ENCODE measurements around the gene KCTD14. TPM values are rescaled to one million over a fixed set of nuclear protein-coding genes. Genes with fewer than 3 reads are reported as not detected.

Gene KCTD14
- polyA plus RNA-seq, 1 experiment, result 1.8 TPM

DNA sequence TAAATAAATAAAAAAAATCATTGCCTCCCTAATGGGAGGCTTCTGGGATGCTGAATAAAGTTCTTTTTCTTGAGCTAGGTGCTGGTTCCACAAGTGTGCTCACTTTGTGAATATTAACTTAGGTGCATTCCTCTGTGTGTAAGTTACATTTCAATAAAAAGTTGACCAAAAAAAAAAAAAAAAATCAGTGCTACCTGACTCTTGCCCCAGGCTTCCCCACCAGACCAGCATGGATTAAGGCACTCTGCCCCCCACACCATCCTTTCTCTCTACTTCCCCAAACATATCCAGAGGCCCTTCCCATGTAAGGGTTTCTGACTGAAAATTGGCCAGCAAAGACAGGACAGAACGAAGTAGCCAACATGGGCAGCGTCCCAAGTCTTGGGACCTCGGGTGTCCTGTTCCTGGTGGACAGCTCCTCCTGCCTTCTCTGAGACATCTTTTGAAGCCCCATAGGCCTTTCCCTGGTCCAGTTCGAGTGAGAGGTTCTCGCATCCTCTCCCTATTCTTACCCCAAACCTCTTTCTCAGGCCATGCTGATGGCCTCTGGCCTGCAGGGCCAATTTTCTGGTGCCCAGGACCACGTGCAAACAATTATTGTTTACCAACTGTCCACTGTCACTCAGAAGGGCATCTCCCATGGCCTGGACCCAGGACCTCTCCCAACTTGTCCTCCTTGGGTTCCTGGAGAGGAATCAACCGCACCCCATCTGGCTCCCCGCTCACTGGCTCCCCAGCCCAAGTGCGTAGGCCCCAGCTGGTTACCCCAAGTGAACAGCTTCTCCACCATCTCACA, 14.9 kb upstream of the KCTD14 start:
- TF ChIP-seq, protein P1, sequence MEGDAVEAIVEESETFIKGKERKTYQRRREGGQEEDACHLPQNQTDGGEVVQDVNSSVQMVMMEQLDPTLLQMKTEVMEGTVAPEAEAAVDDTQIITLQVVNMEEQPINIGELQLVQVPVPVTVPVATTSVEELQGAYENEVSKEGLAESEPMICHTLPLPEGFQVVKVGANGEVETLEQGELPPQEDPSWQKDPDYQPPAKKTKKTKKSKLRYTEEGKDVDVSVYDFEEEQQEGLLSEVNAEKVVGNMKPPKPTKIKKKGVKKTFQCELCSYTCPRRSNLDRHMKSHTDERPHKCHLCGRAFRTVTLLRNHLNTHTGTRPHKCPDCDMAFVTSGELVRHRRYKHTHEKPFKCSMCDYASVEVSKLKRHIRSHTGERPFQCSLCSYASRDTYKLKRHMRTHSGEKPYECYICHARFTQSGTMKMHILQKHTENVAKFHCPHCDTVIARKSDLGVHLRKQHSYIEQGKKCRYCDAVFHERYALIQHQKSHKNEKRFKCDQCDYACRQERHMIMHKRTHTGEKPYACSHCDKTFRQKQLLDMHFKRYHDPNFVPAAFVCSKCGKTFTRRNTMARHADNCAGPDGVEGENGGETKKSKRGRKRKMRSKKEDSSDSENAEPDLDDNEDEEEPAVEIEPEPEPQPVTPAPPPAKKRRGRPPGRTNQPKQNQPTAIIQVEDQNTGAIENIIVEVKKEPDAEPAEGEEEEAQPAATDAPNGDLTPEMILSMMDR (IDR thresholded peaks at IDR 0.05; ENCODE audit: insufficient read depth, low read depth, low read length), result no peak
- Histone ChIP-seq H3K36me3 (ENCODE audit: control insufficient read depth, insufficient read depth, low read length) (no peaks in the 10 kb centered on the region), H3K4me3 (ENCODE audit: low read depth, low read length) (no peak overlapping the region), H3K27me3 (ENCODE audit: control insufficient read depth, insufficient read depth, low read length) (no peaks in the 10 kb centered on the region)
- ChIA-PET POLR2A (interaction anchor here (0.7 kb wide), 1 partner anchor 40 kb away, joined by 10 read pairs; no protein-coding TSS in a partner anchor), CTCF (interaction anchor here (0.6 to 5.1 kb wide), 4 partner anchors 8 to 27 kb away, joined by 3 to 22 read pairs (median 4); no protein-coding TSS in a partner anchor)
- no peak for DNase-seq (ENCODE audit: low read depth)

DNA sequence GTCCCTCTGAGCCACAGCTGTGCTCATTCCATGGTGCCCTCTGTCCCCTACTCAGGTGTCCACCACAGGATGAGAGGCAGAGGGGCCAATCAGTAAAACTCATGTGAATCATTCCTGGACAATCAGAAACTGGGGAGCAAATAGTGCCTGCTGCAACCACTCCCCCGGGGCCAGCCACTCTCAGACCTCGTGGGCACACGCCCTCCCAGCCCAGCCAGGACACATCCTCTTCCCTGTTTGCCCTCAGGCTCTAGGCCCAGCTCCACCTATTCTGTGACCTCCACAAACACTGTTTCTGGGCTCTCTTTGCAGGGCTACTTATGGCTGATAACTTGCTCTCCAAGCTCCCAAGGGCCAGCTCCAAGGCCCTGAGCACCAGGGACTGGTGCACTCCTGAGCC, 14.0 kb upstream of the KCTD14 start:
- POLR2A ChIA-PET, result interaction anchor here (0.7 kb wide), 1 partner anchor 41 kb away, joined by 10 read pairs; no protein-coding TSS in a partner anchor
- no peak for DNase-seq (ENCODE audit: low read depth)

DNA sequence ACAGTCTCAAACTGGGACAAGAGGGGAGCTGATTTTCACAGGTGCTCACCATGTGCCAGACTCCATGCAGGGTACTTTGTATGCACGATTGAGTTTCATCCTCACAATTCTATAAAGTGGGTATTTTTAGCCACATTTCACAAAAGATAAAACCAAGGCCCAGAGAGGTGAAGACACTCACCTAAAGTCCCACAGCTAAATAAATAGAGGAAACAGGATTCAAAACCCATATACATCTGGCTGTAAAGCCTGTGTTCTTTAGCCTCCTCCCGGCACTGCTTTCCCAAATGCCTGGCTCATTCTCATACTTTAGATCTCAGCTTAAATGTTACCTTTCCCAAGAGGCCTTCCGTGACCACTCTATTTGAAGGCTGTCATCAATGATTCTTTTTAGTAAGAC, 13.2 kb upstream of the KCTD14 start:
- no peak for DNase-seq (ENCODE audit: low read depth)
- TF ChIP-seq, protein P1 (IDR thresholded peaks at IDR 0.05; ENCODE audit: insufficient read depth, low read depth, low read length), result no peak
- H3K36me3 ChIP-seq (ENCODE audit: control insufficient read depth, insufficient read depth, low read length), result no peaks in the 10 kb centered on the region
- CTCF ChIA-PET, result interaction anchor here (1.3 to 5.1 kb wide), 2 partner anchors 9 to 37 kb away, joined by 5 to 22 read pairs; no protein-coding TSS in a partner anchor
- POLR2A ChIA-PET, result no interaction called here
- H3K4me3 ChIP-seq (ENCODE audit: low read depth, low read length), result no peak overlapping the region
- no peaks in the 10 kb centered on the region for H3K27me3 ChIP-seq (ENCODE audit: control insufficient read depth, insufficient read depth, low read length)

More for the DNA sequence above, 14.0 kb upstream of the KCTD14 start:
- TF ChIP-seq, protein P1 (IDR thresholded peaks at IDR 0.05; ENCODE audit: insufficient read depth, low read depth, low read length), result no peak
- no peaks in the 10 kb centered on the region for H3K36me3 ChIP-seq (ENCODE audit: control insufficient read depth, insufficient read depth, low read length)
- no peak overlapping the region for H3K4me3 ChIP-seq (ENCODE audit: low read depth, low read length)
- CTCF ChIA-PET, result interaction anchor here (1.2 to 5.1 kb wide), 3 partner anchors 8 to 21 kb away, joined by 3 to 22 read pairs (median 4); no protein-coding TSS in a partner anchor
- no peaks in the 10 kb centered on the region for H3K27me3 ChIP-seq (ENCODE audit: control insufficient read depth, insufficient read depth, low read length)

DNA sequence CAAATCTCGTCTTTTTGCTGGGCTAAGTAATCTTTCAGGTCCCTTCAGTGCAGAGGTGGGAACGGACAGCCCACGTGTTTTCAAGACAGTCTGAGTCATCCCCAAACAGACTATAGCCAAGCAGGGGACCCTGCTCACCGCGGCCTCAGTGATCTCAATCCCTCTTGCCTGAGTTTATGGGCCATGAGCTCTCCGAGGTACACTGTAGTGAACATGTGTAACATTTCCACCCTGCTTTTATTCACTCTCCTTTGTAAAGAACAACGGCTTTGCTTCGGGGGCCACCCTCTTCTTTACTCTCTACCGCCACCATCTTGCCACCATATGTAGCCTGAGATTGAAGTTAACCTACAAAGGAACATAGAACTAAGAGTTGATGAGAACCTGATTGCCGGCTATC, 11.5 kb upstream of the KCTD14 start:
- DNase-seq (ENCODE audit: low read depth), result no peak
- Histone ChIP-seq H3K36me3 (ENCODE audit: control insufficient read depth, insufficient read depth, low read length) (no peaks in the 10 kb centered on the region), H3K27me3 (ENCODE audit: control insufficient read depth, insufficient read depth, low read length) (no peaks in the 10 kb centered on the region), H3K4me3 (ENCODE audit: low read depth, low read length) (no peak overlapping the region)
- TF ChIP-seq, protein P1 (IDR thresholded peaks at IDR 0.05; ENCODE audit: insufficient read depth, low read depth, low read length), result no peak
- ChIA-PET POLR2A (no interaction called here), CTCF (interaction anchor here (1.4 to 5.1 kb wide), 2 partner anchors 11 to 12 kb away, joined by 4 to 22 read pairs; no protein-coding TSS in a partner anchor)

DNA sequence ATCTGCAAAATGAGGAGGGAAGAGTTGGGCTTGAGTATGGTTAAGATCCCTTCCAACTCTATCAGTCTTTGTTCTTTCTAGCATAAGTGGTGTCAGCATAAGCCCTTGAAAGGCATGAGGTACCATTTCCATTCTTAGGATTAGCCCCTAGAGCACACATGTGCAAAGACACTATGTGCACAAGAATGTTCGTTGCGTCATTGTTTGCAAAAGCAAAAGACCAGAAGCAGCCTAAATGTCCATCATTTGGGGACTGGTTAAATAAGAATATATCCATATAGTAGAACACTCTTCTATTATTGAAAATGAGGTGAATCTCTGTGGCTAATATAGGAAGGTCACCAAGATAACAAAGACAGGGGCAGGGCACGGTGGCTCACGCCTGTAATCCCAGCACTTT, 10.0 kb upstream of the KCTD14 start:
- CTCF ChIA-PET, result no interaction called here
- Histone ChIP-seq H3K36me3 (ENCODE audit: control insufficient read depth, insufficient read depth, low read length) (no peaks in the 10 kb centered on the region), H3K4me3 (ENCODE audit: low read depth, low read length) (no peak overlapping the region), H3K27me3 (ENCODE audit: control insufficient read depth, insufficient read depth, low read length) (no peaks in the 10 kb centered on the region)
- DNase-seq (ENCODE audit: low read depth), result no peak
- TF ChIP-seq, protein P1 (IDR thresholded peaks at IDR 0.05; ENCODE audit: insufficient read depth, low read depth, low read length), result no peak
- POLR2A ChIA-PET, result no interaction called here
